ENCODE data around the gene DYRK1A. TPM values are rescaled to one million over a fixed set of nuclear protein-coding genes. Genes with fewer than 3 reads are reported as not detected.

DYRK1A gene
- polyA plus RNA-seq, 1 donor from 2014 or later: 94.8 TPM

DNA sequence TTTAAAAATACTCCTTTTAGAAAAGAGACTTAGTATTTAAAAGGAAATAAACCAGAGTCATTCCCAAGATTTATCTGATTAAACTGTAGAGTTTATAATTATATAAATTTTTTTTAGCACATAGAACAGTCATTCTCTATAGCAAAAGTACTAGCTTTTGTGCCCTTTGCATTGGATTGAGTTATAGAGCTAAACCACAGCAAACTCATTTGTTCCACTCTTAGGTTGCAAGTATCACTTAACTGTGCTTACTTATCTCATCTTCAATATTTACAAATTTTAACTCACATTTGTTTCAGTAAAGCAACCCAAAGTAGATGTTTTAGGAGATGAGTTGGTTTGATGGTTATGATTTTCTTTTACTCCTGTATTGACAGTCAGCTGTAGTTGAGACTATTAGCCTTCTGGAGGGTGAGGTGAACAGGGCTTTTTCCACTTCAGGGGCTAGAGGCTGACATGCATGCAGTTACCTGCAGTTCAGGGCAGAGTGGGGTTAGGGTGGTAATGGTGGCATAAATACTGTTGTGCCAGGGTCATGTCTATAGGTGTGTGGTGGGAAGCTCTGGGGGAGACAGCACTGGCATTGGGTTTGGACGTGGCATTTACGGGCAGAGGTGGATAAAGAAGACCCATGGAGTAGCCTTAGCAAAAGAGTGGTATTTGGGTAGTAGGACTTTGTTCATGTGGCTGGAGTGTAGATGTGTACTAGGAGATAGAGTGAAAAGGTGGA is 42.1 kb downstream of the DYRK1A start:
- no peak overlapping the region for H3K27ac ChIP-seq (ENCODE audit: low read length)
- H2AFZ ChIP-seq (ENCODE audit: low read depth, low read length): no peak overlapping the region
- H3K9me3 ChIP-seq (ENCODE audit: low read length): no peaks in the 10 kb centered on the region
- no peak overlapping the region for H3K4me3 ChIP-seq (ENCODE audit: low read length)
- no peaks in the 10 kb centered on the region for H3K36me3 ChIP-seq (ENCODE audit: insufficient read depth, low read length)
- peaks cover 94% of the 10 kb centered on the region for H3K79me2 ChIP-seq (replicated peaks; ENCODE audit: insufficient read depth, low read length)
- no peak overlapping the region for H3K9ac ChIP-seq (ENCODE audit: low read length)
- H3K27me3 ChIP-seq (ENCODE audit: insufficient read depth, low read depth, low read length): no peaks in the 10 kb centered on the region
- peaks cover 21% of the 10 kb centered on the region for H4K20me1 ChIP-seq (ENCODE audit: insufficient read depth)
- no peak overlapping the region for H3K4me2 ChIP-seq (ENCODE audit: low read length)
- TF ChIP-seq EP300 (conservative IDR thresholded peaks at IDR 0.05; ENCODE audit: poor library complexity, severe bottlenecking): no peak
- no peak for TF ChIP-seq TAF1 (IDR thresholded peaks at IDR 0.05; ENCODE audit: low read depth)
- TF ChIP-seq, protein P1, sequence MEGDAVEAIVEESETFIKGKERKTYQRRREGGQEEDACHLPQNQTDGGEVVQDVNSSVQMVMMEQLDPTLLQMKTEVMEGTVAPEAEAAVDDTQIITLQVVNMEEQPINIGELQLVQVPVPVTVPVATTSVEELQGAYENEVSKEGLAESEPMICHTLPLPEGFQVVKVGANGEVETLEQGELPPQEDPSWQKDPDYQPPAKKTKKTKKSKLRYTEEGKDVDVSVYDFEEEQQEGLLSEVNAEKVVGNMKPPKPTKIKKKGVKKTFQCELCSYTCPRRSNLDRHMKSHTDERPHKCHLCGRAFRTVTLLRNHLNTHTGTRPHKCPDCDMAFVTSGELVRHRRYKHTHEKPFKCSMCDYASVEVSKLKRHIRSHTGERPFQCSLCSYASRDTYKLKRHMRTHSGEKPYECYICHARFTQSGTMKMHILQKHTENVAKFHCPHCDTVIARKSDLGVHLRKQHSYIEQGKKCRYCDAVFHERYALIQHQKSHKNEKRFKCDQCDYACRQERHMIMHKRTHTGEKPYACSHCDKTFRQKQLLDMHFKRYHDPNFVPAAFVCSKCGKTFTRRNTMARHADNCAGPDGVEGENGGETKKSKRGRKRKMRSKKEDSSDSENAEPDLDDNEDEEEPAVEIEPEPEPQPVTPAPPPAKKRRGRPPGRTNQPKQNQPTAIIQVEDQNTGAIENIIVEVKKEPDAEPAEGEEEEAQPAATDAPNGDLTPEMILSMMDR (IDR thresholded peaks at IDR 0.05; ENCODE audit: poor library complexity, severe bottlenecking): no peak
- no peak for TF ChIP-seq EZH2 (IDR thresholded peaks at IDR 0.05; ENCODE audit: borderline replicate concordance, insufficient read depth, low read length, poor library complexity, severe bottlenecking)
- TF ChIP-seq POLR2AphosphoS5 (IDR thresholded peaks at IDR 0.05): no peak
- TF ChIP-seq, protein P2, sequence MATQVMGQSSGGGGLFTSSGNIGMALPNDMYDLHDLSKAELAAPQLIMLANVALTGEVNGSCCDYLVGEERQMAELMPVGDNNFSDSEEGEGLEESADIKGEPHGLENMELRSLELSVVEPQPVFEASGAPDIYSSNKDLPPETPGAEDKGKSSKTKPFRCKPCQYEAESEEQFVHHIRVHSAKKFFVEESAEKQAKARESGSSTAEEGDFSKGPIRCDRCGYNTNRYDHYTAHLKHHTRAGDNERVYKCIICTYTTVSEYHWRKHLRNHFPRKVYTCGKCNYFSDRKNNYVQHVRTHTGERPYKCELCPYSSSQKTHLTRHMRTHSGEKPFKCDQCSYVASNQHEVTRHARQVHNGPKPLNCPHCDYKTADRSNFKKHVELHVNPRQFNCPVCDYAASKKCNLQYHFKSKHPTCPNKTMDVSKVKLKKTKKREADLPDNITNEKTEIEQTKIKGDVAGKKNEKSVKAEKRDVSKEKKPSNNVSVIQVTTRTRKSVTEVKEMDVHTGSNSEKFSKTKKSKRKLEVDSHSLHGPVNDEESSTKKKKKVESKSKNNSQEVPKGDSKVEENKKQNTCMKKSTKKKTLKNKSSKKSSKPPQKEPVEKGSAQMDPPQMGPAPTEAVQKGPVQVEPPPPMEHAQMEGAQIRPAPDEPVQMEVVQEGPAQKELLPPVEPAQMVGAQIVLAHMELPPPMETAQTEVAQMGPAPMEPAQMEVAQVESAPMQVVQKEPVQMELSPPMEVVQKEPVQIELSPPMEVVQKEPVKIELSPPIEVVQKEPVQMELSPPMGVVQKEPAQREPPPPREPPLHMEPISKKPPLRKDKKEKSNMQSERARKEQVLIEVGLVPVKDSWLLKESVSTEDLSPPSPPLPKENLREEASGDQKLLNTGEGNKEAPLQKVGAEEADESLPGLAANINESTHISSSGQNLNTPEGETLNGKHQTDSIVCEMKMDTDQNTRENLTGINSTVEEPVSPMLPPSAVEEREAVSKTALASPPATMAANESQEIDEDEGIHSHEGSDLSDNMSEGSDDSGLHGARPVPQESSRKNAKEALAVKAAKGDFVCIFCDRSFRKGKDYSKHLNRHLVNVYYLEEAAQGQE (IDR thresholded peaks at IDR 0.05; ENCODE audit: borderline replicate concordance): no peak
- TF ChIP-seq SMC3 (conservative IDR thresholded peaks at IDR 0.05; ENCODE audit: poor library complexity): no peak
- TF ChIP-seq RAD21 (conservative IDR thresholded peaks at IDR 0.05): no peak
- H3K9me2 ChIP-seq (ENCODE audit: insufficient read depth, low read length): no peaks in the 10 kb centered on the region
- peaks cover 3% of the 10 kb centered on the region for H3F3A ChIP-seq (ENCODE audit: insufficient read depth, low read length, poor library complexity, severe bottlenecking)

- Histone ChIP-seq H3K9ac (ENCODE audit: low read length) (no peak overlapping the region), H3F3A (ENCODE audit: insufficient read depth, low read length, poor library complexity, severe bottlenecking) (peaks cover 3% of the 10 kb centered on the region), H3K36me3 (ENCODE audit: insufficient read depth, low read length) (no peaks in the 10 kb centered on the region), H3K9me2 (ENCODE audit: insufficient read depth, low read length) (no peaks in the 10 kb centered on the region), H3K9me3 (ENCODE audit: low read length) (no peaks in the 10 kb centered on the region), H4K20me1 (ENCODE audit: insufficient read depth) (peaks cover 18% of the 10 kb centered on the region), H3K27me3 (ENCODE audit: insufficient read depth, low read depth, low read length) (no peaks in the 10 kb centered on the region), H3K4me2 (ENCODE audit: low read length) (no peak overlapping the region), H3K79me2 (replicated peaks; ENCODE audit: insufficient read depth, low read length) (peaks cover 94% of the 10 kb centered on the region), H3K27ac (ENCODE audit: low read length) (no peak overlapping the region), H2AFZ (ENCODE audit: low read depth, low read length) (no peak overlapping the region), H3K4me3 (ENCODE audit: low read length) (no peak overlapping the region)
- TF ChIP-seq MXI1 (conservative IDR thresholded peaks at IDR 0.05; ENCODE audit: poor library complexity, severe bottlenecking): no peak
- TF ChIP-seq TAF1 (IDR thresholded peaks at IDR 0.05; ENCODE audit: low read depth): no peak
- TF ChIP-seq, protein P2 (IDR thresholded peaks at IDR 0.05; ENCODE audit: borderline replicate concordance): no peak
- TF ChIP-seq EZH2 (IDR thresholded peaks at IDR 0.05; ENCODE audit: borderline replicate concordance, insufficient read depth, low read length, poor library complexity, severe bottlenecking): no peak
- TF ChIP-seq, protein P1 (IDR thresholded peaks at IDR 0.05; ENCODE audit: poor library complexity, severe bottlenecking): no peak
- TF ChIP-seq RAD21 (conservative IDR thresholded peaks at IDR 0.05): no peak
- no peak for TF ChIP-seq EP300 (conservative IDR thresholded peaks at IDR 0.05; ENCODE audit: poor library complexity, severe bottlenecking)
- no peak for TF ChIP-seq POLR2AphosphoS5 (IDR thresholded peaks at IDR 0.05)
- no peak for TF ChIP-seq SMC3 (conservative IDR thresholded peaks at IDR 0.05; ENCODE audit: poor library complexity)
Observed at GRCh38 chr21:37410639-37411038, 44.1 kb downstream of the DYRK1A start.
